ENCODE data around the gene PACSIN1. TPM values are rescaled to one million over a fixed set of nuclear protein-coding genes. Genes with fewer than 3 reads are reported as not detected.

PACSIN1 gene
- polyA plus RNA-seq, 1 donor (not counting 4 experiments of a cell fraction or from before 2014, with no cell fraction given) = not detected

DNA sequence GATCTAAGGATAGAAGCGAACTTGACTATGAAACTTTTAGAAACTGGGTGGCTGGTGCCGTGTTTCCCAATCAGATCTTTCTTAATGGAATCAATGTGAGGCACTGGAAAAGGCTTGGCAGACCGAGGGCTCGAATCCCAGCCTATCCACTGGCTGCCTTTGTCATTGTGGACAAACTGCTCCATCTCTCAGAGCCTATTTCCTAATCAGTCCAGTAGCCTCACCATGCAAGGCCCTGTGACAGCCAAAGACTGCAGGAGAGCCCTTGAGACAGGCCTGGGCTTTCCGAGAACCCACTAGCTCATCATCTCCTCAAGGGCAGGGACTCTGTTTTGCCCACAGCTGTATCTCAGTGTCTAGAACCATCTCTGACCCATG lies 46.9 kb downstream of the PACSIN1 start:
- Histone ChIP-seq H3K9me3 (ENCODE audit: control insufficient read depth, low read depth, low read length) (no peaks in the 10 kb centered on the region), H3K9ac (ENCODE audit: control insufficient read depth, extremely low read depth, insufficient read depth, low read length) (no peak overlapping the region), H3K27me3 (ENCODE audit: control insufficient read depth, extremely low read depth, insufficient read depth, low read length) (peaks cover 30% of the 10 kb centered on the region), H3K36me3 (ENCODE audit: control insufficient read depth in 2 of 2, extremely low read depth in 1 of 2, insufficient read depth in 2 of 2, low read length in 2 of 2) (no peaks in the 10 kb centered on the region), H3K9me1 (ENCODE audit: control insufficient read depth, extremely low read depth, insufficient read depth, low read length) (no peaks in the 10 kb centered on the region), H3K27ac (ENCODE audit: control insufficient read depth, insufficient read depth, low read length) (no peak overlapping the region), H3K4me2 (ENCODE audit: control insufficient read depth, extremely low read depth, insufficient read depth, low read depth, low read length) (no peak overlapping the region), H3K4me3 (ENCODE audit: control insufficient read depth in 2 of 3, extremely low read depth in 1 of 3, insufficient read depth in 2 of 3, low read depth in 1 of 3, low read length in 3 of 3) (no peak overlapping the region), H3K4me1 (ENCODE audit: control insufficient read depth, extremely low read depth, insufficient read depth, low read length) (no peaks in the 10 kb centered on the region), H4K20me1 (ENCODE audit: control insufficient read depth, extremely low read depth, insufficient read depth, low read length) (no peaks in the 10 kb centered on the region), H3K79me2 (ENCODE audit: control insufficient read depth, insufficient read depth, low read length) (no peaks in the 10 kb centered on the region), H2AFZ (ENCODE audit: control insufficient read depth, low read length) (no peak overlapping the region)
- no peak for DNase-seq (ENCODE audit: low read depth, low spot score)
- FAIRE-seq = no peak
- dilution Hi-C loops (cut with MboI; ENCODE audit: extremely low pct_ligation_motif_present, low sequenced_read_pairs) = no loop called here
- TF ChIP-seq, protein P1, sequence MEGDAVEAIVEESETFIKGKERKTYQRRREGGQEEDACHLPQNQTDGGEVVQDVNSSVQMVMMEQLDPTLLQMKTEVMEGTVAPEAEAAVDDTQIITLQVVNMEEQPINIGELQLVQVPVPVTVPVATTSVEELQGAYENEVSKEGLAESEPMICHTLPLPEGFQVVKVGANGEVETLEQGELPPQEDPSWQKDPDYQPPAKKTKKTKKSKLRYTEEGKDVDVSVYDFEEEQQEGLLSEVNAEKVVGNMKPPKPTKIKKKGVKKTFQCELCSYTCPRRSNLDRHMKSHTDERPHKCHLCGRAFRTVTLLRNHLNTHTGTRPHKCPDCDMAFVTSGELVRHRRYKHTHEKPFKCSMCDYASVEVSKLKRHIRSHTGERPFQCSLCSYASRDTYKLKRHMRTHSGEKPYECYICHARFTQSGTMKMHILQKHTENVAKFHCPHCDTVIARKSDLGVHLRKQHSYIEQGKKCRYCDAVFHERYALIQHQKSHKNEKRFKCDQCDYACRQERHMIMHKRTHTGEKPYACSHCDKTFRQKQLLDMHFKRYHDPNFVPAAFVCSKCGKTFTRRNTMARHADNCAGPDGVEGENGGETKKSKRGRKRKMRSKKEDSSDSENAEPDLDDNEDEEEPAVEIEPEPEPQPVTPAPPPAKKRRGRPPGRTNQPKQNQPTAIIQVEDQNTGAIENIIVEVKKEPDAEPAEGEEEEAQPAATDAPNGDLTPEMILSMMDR (optimal IDR thresholded peaks at IDR 0.05 in 1 of 3, IDR thresholded peaks at IDR 0.05 in 1 of 3, conservative IDR thresholded peaks at IDR 0.05 in 1 of 3; ENCODE audit: extremely low read depth in 1 of 3, insufficient read depth in 2 of 3, low read length in 3 of 3) = no peak
- TF ChIP-seq EZH2 (IDR thresholded peaks at IDR 0.05; ENCODE audit: low read length) = no peak

DNA sequence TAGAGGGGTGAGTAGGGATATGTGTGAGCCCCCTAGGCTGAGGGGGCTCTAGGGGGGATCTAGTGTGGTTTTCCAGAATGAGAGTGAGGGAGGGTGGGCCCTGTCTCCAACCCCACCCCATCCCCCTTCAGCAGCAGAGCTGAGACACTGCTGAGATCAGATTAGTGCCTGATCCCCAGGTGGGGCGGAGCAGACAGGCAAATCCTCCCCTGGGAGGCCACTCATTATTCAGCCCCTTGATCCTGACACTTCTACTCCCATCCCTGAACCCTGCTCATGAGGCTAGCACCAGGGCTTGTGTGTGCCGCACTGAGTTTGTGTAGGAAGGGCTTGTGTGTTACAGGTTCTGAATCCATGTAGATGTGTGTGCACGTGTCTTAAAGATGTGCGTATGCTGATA lies 47.8 kb downstream of the PACSIN1 start:
- FAIRE-seq = no peak
- Histone ChIP-seq H3K4me1 (ENCODE audit: control insufficient read depth, extremely low read depth, insufficient read depth, low read length) (no peaks in the 10 kb centered on the region), H3K9ac (ENCODE audit: control insufficient read depth, extremely low read depth, insufficient read depth, low read length) (no peak overlapping the region), H3K9me3 (ENCODE audit: control insufficient read depth, low read depth, low read length) (no peaks in the 10 kb centered on the region), H3K4me3 (ENCODE audit: control insufficient read depth in 2 of 3, extremely low read depth in 1 of 3, insufficient read depth in 2 of 3, low read depth in 1 of 3, low read length in 3 of 3) (no peak overlapping the region), H2AFZ (ENCODE audit: control insufficient read depth, low read length) (no peak overlapping the region), H4K20me1 (ENCODE audit: control insufficient read depth, extremely low read depth, insufficient read depth, low read length) (no peaks in the 10 kb centered on the region), H3K27me3 (ENCODE audit: control insufficient read depth, extremely low read depth, insufficient read depth, low read length) (peaks cover 30% of the 10 kb centered on the region), H3K79me2 (ENCODE audit: control insufficient read depth, insufficient read depth, low read length) (no peaks in the 10 kb centered on the region), H3K27ac (ENCODE audit: control insufficient read depth, insufficient read depth, low read length) (no peak overlapping the region), H3K36me3 (ENCODE audit: control insufficient read depth in 2 of 2, extremely low read depth in 1 of 2, insufficient read depth in 2 of 2, low read length in 2 of 2) (no peaks in the 10 kb centered on the region), H3K4me2 (ENCODE audit: control insufficient read depth, extremely low read depth, insufficient read depth, low read depth, low read length) (no peak overlapping the region), H3K9me1 (ENCODE audit: control insufficient read depth, extremely low read depth, insufficient read depth, low read length) (no peaks in the 10 kb centered on the region)
- no peak for DNase-seq (ENCODE audit: low read depth, low spot score)
- TF ChIP-seq, protein P1 (optimal IDR thresholded peaks at IDR 0.05 in 1 of 3, IDR thresholded peaks at IDR 0.05 in 1 of 3, conservative IDR thresholded peaks at IDR 0.05 in 1 of 3; ENCODE audit: extremely low read depth in 1 of 3, insufficient read depth in 2 of 3, low read length in 3 of 3) = no peak
- no peak for TF ChIP-seq EZH2 (IDR thresholded peaks at IDR 0.05; ENCODE audit: low read length)
- dilution Hi-C loops (cut with MboI; ENCODE audit: extremely low pct_ligation_motif_present, low sequenced_read_pairs) = no loop called here

Measured in keratinocyte (primary cell).